ENCODE measurements around the gene ELAPOR1.
"Not testable (repeated sequence)": the region's sequence is repeated elsewhere in the genome, so short reads cannot be mapped to it uniquely, and the experiment has no call there.

The ELAPOR1 gene

GRCh38 chr1:109140392-109140791, 26.5 kb downstream of the ELAPOR1 start:
- DNase-seq, result no peak

- no peak for DNase-seq
Observed at GRCh38 chr1:109142260-109142659, 28.3 kb downstream of the ELAPOR1 start.

- not testable (repeated sequence) for DNase-seq
Observed at GRCh38 chr1:109142725-109143124, 28.8 kb downstream of the ELAPOR1 start.

- DNase-seq, result no peak
Observed at GRCh38 chr1:109148987-109149561, 35.2 kb downstream of the ELAPOR1 start.

- no peak for DNase-seq
Observed at GRCh38 chr1:109149874-109150601, 36.1 kb downstream of the ELAPOR1 start.

- DNase-seq, result no peak
Observed at GRCh38 chr1:109151146-109151990, 37.5 kb downstream of the ELAPOR1 start.

- DNase-seq, result no peak
Observed at GRCh38 chr1:109152196-109152595, 38.3 kb downstream of the ELAPOR1 start.

- no peak for DNase-seq
Observed at GRCh38 chr1:109156916-109157385, 43.0 kb downstream of the ELAPOR1 start.

- DNase-seq, result no peak
Observed at GRCh38 chr1:109158433-109158832, 44.5 kb downstream of the ELAPOR1 start.

- no peak for DNase-seq
Observed at GRCh38 chr1:109159326-109159725, 45.4 kb downstream of the ELAPOR1 start.

GRCh38 chr1:109160071-109160840, 46.3 kb downstream of the ELAPOR1 start:
- DNase-seq, result no peak

- DNase-seq, result peak in 3 of 5 experiments; percentile 8 to 96 (median 52)
Observed at GRCh38 chr1:109161858-109162606, 48.1 kb downstream of the ELAPOR1 start.

GRCh38 chr1:109162626-109163025, 48.7 kb downstream of the ELAPOR1 start:
- DNase-seq, result peak in 1 of 5 experiments; percentile 70

- peak in 1 of 5 experiments; percentile 46 for DNase-seq
Observed at GRCh38 chr1:109163551-109163950, 49.6 kb downstream of the ELAPOR1 start.

Measured in T-helper 2 cell (primary cell).